Ishikawa (cell line): ENCODE data around the gene SLC32A1.

Experiments used
- CEBPB ChIP-seq: IDR thresholded peaks from 2 replicates; pipeline ENCODE4 v1.6.1; 2012
- CREB1 ChIP-seq: IDR thresholded peaks from 2 replicates; pipeline ENCODE4 v1.6.1; 2012; ENCODE audit warnings: low read depth
- EGR1 ChIP-seq: IDR thresholded peaks from 2 replicates; pipeline ENCODE4 v1.6.1; 2012
- FOXM1 ChIP-seq: IDR thresholded peaks from 2 replicates; pipeline ENCODE4 v1.6.1; 2012; ENCODE audit warnings: low read depth, borderline replicate concordance
- NFIC ChIP-seq: IDR thresholded peaks from 2 replicates; pipeline ENCODE4 v1.6.1; 2012
- TCF12 ChIP-seq: IDR thresholded peaks from 2 replicates; pipeline ENCODE4 v1.6.1; 2012; ENCODE audit warnings: low read depth
- TEAD4 ChIP-seq: IDR thresholded peaks from 2 replicates; pipeline ENCODE4 v1.6.1; 2012
- YY1 ChIP-seq: IDR thresholded peaks from 2 replicates; pipeline ENCODE4 v1.6.1; 2012; ENCODE audit warnings: low read depth
- ZBTB7A ChIP-seq: IDR thresholded peaks from 2 replicates; pipeline ENCODE4 v1.6.1; 2012; ENCODE audit warnings: low read depth
- TF ChIP-seq, protein P1 (sequence below): IDR thresholded peaks from 2 replicates; pipeline ENCODE4 v1.6.1; 2012
- TF ChIP-seq, protein P2 (sequence below): IDR thresholded peaks from 2 replicates; pipeline ENCODE4 v1.6.1; 2012
- TF ChIP-seq, protein P3 (sequence below): IDR thresholded peaks from 2 replicates; pipeline ENCODE4 v1.6.1; 2012; ENCODE audit warnings: low read depth, mild to moderate bottlenecking

The SLC32A1 gene

DNA sequence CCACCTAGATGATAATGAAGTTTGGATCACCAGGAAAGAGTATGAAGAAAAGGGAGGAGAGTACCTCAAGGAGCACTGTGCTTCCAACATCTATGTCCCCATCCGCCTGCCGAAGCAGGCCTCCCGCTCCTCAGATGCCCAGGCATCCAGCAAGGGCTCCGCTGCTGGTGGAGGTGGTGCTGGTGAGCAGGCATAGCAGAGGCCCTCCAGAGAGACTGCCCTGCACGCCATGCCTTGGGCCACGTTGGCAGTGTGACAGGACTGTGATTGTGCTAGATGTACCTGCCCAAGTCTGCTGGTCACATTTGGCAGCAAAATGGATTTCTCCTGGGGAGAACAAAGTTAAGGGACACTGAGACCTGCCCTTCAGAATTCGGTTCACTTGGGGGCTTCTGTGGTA, 47.3 kb downstream of the SLC32A1 start:
- no peak for TF ChIP-seq TEAD4
- TF ChIP-seq, protein P1, sequence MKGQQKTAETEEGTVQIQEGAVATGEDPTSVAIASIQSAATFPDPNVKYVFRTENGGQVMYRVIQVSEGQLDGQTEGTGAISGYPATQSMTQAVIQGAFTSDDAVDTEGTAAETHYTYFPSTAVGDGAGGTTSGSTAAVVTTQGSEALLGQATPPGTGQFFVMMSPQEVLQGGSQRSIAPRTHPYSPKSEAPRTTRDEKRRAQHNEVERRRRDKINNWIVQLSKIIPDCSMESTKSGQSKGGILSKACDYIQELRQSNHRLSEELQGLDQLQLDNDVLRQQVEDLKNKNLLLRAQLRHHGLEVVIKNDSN: no peak
- TF ChIP-seq ZBTB7A: no peak
- TF ChIP-seq, protein P2, sequence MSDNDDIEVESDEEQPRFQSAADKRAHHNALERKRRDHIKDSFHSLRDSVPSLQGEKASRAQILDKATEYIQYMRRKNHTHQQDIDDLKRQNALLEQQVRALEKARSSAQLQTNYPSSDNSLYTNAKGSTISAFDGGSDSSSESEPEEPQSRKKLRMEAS: no peak
- no peak for TF ChIP-seq EGR1
- no peak for TF ChIP-seq FOXM1
- TF ChIP-seq, protein P3, sequence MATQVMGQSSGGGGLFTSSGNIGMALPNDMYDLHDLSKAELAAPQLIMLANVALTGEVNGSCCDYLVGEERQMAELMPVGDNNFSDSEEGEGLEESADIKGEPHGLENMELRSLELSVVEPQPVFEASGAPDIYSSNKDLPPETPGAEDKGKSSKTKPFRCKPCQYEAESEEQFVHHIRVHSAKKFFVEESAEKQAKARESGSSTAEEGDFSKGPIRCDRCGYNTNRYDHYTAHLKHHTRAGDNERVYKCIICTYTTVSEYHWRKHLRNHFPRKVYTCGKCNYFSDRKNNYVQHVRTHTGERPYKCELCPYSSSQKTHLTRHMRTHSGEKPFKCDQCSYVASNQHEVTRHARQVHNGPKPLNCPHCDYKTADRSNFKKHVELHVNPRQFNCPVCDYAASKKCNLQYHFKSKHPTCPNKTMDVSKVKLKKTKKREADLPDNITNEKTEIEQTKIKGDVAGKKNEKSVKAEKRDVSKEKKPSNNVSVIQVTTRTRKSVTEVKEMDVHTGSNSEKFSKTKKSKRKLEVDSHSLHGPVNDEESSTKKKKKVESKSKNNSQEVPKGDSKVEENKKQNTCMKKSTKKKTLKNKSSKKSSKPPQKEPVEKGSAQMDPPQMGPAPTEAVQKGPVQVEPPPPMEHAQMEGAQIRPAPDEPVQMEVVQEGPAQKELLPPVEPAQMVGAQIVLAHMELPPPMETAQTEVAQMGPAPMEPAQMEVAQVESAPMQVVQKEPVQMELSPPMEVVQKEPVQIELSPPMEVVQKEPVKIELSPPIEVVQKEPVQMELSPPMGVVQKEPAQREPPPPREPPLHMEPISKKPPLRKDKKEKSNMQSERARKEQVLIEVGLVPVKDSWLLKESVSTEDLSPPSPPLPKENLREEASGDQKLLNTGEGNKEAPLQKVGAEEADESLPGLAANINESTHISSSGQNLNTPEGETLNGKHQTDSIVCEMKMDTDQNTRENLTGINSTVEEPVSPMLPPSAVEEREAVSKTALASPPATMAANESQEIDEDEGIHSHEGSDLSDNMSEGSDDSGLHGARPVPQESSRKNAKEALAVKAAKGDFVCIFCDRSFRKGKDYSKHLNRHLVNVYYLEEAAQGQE: no peak
- no peak for TF ChIP-seq CREB1

DNA sequence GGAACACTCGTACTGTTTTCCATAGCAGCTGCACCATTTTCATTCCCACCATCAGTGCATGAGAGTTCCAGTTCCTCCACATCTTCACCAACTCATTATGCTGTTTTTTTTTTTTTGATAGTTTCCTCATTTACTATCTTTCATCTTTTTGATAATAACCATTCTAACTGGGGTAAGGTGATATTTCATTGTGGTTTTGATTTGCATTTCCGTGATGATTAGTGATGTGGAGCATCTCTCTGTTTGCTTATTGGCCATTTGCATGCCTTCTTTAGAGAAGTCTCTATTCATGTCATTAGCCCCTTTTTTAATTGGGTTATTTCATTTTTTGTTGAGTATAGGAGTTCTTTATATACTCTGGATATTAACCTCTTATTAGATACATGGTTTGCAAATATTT, 49.9 kb downstream of the SLC32A1 start:
- TF ChIP-seq CEBPB (no peak), CREB1 (no peak), TCF12 (no peak), NFIC (no peak), EGR1 (no peak)

DNA sequence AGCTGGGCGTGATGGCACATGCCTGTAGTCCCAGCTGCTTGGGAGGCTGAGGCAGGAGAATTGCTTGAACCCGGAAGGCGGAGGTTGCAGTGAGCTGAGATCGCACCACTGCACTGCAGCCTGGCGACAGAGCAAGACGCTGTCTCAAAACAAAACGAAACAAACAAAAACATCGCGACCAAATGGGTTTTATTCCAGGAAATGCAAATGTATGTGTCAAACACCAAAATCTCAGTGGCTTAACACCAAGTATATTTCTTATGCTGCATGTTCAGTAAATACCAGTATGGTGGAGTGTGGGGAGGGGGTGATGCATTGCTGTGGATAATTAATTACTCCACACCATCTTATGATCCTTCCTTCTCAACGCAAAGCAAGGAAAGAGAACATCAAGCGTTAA, 52.1 kb downstream of the SLC32A1 start:
- TF ChIP-seq, protein P2: no peak
- TF ChIP-seq NFIC (no peak), YY1 (no peak), ZBTB7A (no peak), TCF12 (no peak)
- TF ChIP-seq, protein P1: no peak
